K562 (cell line): ENCODE data around the gene ZKSCAN3. TPM values are rescaled to one million over a fixed set of nuclear protein-coding genes. Genes with fewer than 3 reads are reported as not detected.
A peak's percentile ranks its signal among the peaks of the same experiment; 100 is the strongest.

Experiments used
- BDP1 ChIP-seq: IDR thresholded peaks from 3 replicates; pipeline ENCODE4 v1.6.1; 2011; ENCODE audit not compliant: insufficient read length, insufficient read depth
- CREM ChIP-seq: IDR thresholded peaks from 2 replicates; pipeline ENCODE4 v1.6.1; 2014; ENCODE audit warnings: antibody characterized with exemption, low read depth
- DPF2 ChIP-seq: fragments of 450-650 bp; IDR thresholded peaks from 2 replicates; pipeline ENCODE4 v1.6.1; 2016
- ELF2 ChIP-seq: fragments of 250-450 bp; sonication (Bioruptor Pico); IDR thresholded peaks from 2 replicates; pipeline ENCODE4 v1.5.0; 2021; ENCODE audit warnings: mild to moderate bottlenecking
- ELF4 ChIP-seq: fragments of 450-650 bp; formaldehyde crosslinking; IDR thresholded peaks from 2 replicates; pipeline ENCODE4 v1.4.0; 2022; ENCODE audit warnings: missing genetic modification characterization
- FOXA3 ChIP-seq, 2 experiments: fragments of 450-650 bp in 1 of 2; sonication (generic) in 1 of 2; formaldehyde crosslinking; IDR thresholded peaks in 1 of 2; conservative IDR thresholded peaks in 1 of 2; 2 replicates each; pipeline versions ENCODE4 v1.4.0 to v1.8.0; 2020 to 2022; ENCODE audit warnings: mild to moderate bottlenecking in 2 of 2, missing genetic modification reagents in 1 of 2
- KLF13 ChIP-seq: fragments of 450-650 bp; IDR thresholded peaks from 2 replicates; pipeline ENCODE4 v1.6.1; 2016; ENCODE audit warnings: missing genetic modification characterization, low read depth, mild to moderate bottlenecking, missing compliant biosample characterization, moderate library complexity, borderline replicate concordance
- L3MBTL2 ChIP-seq: fragments of 450-650 bp; IDR thresholded peaks from 2 replicates; pipeline ENCODE4 v1.6.1; 2016; ENCODE audit warnings: mild to moderate bottlenecking, moderate library complexity
- LEF1 ChIP-seq: fragments of 450-650 bp; IDR thresholded peaks from 2 replicates; pipeline ENCODE4 v1.6.1; 2016; ENCODE audit warnings: mild to moderate bottlenecking
- MCM7 ChIP-seq, 2 experiments: fragments of 450-650 bp; IDR thresholded peaks; 2 replicates each; pipeline ENCODE4 v1.6.1; 2016 to 2018
- MTF1 ChIP-seq: fragments of 250-450 bp; sonication (Bioruptor Pico); IDR thresholded peaks from 2 replicates; pipeline ENCODE4 v1.9.0; 2021; ENCODE audit warnings: moderate library complexity, mild to moderate bottlenecking, inconsistent platforms, borderline replicate concordance
- NR2C1 ChIP-seq, 2 experiments: fragments of 450-650 bp; IDR thresholded peaks; 2 replicates each; pipeline ENCODE4 v1.6.1; 2017; ENCODE audit warnings: mild to moderate bottlenecking in 2 of 2, antibody characterized with exemption in 1 of 2, inconsistent platforms in 1 of 2, missing compliant biosample characterization in 1 of 2, missing genetic modification characterization in 1 of 2
- RBM22 ChIP-seq: fragments of 200-400 bp; formaldehyde crosslinking; IDR thresholded peaks from 2 replicates; pipeline ENCODE4 v1.6.1; 2018; ENCODE audit warnings: low read length, low read depth; ENCODE audit not compliant: poor library complexity, severe bottlenecking
- SETDB1 ChIP-seq: IDR thresholded peaks from one replicate; pipeline ENCODE4 v1.6.1; 2012; ENCODE audit warnings: low read length, control low read depth, inconsistent platforms
- SMAD4 ChIP-seq: fragments of 250-450 bp; sonication (Bioruptor Pico); conservative IDR thresholded peaks from 2 replicates; pipeline ENCODE4 v1.8.0; 2021; ENCODE audit warnings: inconsistent platforms, mild to moderate bottlenecking, moderate library complexity
- TRIM24 ChIP-seq, 2 experiments: fragments of 450-650 bp; IDR thresholded peaks; 2 replicates each; pipeline ENCODE4 v1.6.1; 2016
- ZNF143 ChIP-seq: sonication (generic); formaldehyde crosslinking; IDR thresholded peaks from 2 replicates; pipeline ENCODE4 v1.9.0; 2022; ENCODE audit warnings: mild to moderate bottlenecking, missing genetic modification reagents
- ZNF764 ChIP-seq: fragments of 250-450 bp; sonication (Bioruptor Pico); IDR thresholded peaks from 2 replicates; pipeline ENCODE4 v1.4.0; 2020; ENCODE audit warnings: low read depth, mild to moderate bottlenecking, moderate library complexity
- polyA plus RNA-seq, 8 experiments: library from polyadenylated mRNA; depleted of rRNA in 4 of 8; stranded (reverse) in 5 of 8; unstranded in 3 of 8; fragments of >200 nt; fragmentation: Nextera tagmentation in 2 of 8; fragmentation: Illumina TruSeq in 1 of 8; extraction: Ambion mirVana in 2 of 8; extraction: Trizol in 1 of 8; gene quantifications; 2 replicates each; pipeline versions ENCODE4 v1.2.1 to v1.2.3, GENCODE V29; 2011 to 2014; ENCODE audit warnings: inconsistent platforms in 1 of 8, missing spikeins in 1 of 8
- total RNA-seq, 7 experiments: library from RNA; depleted of rRNA in 6 of 7; stranded (reverse); fragments of >200 nt in 6 of 7; fragmentation: Illumina TruSeq in 2 of 7; extraction: Trizol in 2 of 7; gene quantifications; 2 replicates each; pipeline versions ENCODE4 v1.2.1 to v1.2.3, GENCODE V29; 2011 to 2021; ENCODE audit warnings: low replicate concordance in 1 of 7
- TF ChIP-seq, protein P1 (sequence below): fragments of 250-450 bp; sonication (Bioruptor Pico); IDR thresholded peaks from 2 replicates; pipeline ENCODE4 v1.4.0; 2020
- TF ChIP-seq, protein P2 (sequence below): fragments of 250-450 bp; sonication (Bioruptor Pico); IDR thresholded peaks from 2 replicates; pipeline ENCODE4 v1.8.0; 2022; ENCODE audit warnings: moderate library complexity, mild to moderate bottlenecking, inconsistent platforms
- TF ChIP-seq, protein P3 (sequence below): sonication (generic); formaldehyde crosslinking; IDR thresholded peaks from 2 replicates; pipeline ENCODE4 v1.4.0; 2020; ENCODE audit warnings: mild to moderate bottlenecking, missing genetic modification reagents

ZKSCAN3 gene
- total and polyA plus RNA-seq, 9 of the 15 experiments (the other 6 are each of a cell fraction or from before 2014, with no cell fraction given) = 3.0 to 12.4 (median 10.2) TPM

DNA sequence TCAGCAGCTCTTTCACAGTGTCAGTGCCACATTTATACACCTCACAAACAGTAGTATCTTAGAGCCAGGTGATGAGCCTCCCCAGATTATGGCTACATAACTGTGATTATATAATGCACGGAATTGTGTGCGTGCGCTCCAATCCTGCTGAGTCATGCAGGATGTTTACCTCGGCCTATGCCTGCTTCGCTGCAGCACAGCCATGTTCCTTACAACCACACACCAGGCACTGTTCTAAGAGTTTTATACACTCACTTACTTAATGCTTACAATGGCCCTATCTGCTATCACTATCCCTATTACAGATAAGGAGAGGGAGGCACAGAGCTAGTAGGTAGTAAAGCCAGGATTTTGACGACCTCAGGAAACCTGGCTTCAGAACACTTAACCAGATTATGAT is 7.3 kb downstream of the ZKSCAN3 start (continued):
- TF ChIP-seq, protein P1, sequence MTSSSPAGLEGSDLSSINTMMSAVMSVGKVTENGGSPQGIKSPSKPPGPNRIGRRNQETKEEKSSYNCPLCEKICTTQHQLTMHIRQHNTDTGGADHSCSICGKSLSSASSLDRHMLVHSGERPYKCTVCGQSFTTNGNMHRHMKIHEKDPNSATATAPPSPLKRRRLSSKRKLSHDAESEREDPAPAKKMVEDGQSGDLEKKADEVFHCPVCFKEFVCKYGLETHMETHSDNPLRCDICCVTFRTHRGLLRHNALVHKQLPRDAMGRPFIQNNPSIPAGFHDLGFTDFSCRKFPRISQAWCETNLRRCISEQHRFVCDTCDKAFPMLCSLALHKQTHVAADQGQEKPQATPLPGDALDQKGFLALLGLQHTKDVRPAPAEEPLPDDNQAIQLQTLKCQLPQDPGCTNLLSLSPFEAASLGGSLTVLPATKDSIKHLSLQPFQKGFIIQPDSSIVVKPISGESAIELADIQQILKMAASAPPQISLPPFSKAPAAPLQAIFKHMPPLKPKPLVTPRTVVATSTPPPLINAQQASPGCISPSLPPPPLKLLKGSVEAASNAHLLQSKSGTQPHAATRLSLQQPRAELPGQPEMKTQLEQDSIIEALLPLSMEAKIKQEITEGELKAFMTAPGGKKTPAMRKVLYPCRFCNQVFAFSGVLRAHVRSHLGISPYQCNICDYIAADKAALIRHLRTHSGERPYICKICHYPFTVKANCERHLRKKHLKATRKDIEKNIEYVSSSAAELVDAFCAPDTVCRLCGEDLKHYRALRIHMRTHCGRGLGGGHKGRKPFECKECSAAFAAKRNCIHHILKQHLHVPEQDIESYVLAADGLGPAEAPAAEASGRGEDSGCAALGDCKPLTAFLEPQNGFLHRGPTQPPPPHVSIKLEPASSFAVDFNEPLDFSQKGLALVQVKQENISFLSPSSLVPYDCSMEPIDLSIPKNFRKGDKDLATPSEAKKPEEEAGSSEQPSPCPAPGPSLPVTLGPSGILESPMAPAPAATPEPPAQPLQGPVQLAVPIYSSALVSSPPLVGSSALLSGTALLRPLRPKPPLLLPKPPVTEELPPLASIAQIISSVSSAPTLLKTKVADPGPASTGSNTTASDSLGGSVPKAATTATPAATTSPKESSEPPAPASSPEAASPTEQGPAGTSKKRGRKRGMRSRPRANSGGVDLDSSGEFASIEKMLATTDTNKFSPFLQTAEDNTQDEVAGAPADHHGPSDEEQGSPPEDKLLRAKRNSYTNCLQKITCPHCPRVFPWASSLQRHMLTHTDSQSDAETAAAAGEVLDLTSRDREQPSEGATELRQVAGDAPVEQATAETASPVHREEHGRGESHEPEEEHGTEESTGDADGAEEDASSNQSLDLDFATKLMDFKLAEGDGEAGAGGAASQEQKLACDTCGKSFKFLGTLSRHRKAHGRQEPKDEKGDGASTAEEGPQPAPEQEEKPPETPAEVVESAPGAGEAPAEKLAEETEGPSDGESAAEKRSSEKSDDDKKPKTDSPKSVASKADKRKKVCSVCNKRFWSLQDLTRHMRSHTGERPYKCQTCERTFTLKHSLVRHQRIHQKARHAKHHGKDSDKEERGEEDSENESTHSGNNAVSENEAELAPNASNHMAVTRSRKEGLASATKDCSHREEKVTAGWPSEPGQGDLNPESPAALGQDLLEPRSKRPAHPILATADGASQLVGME (CRISPR knock-in tag) = no peak
- TF ChIP-seq KLF13 (tag) (0 out of 2 replicates have a peak, but pooled peaks have one; percentile 19), FOXA3 (CRISPR knock-in tag; conservative IDR thresholded peaks at IDR 0.05 in 1 of 2, IDR thresholded peaks at IDR 0.05 in 1 of 2) (0 out of 4 replicates have a peak, but pooled peaks have one; percentile 37 to 57), DPF2 (peak; percentile 70), MTF1 (CRISPR knock-in tag) (no peak), CREM (0 out of 2 replicates have a peak, but pooled peaks have one; percentile 15), SMAD4 (CRISPR knock-in tag) (peak; percentile 74; the same call in 1 of the 2 replicates), ZNF143 (CRISPR knock-in tag) (peak; percentile 0; the same call in 1 of the 2 replicates), ELF2 (CRISPR knock-in tag) (no peak), ELF4 (CRISPR knock-in tag) (no peak), MCM7 (IDR thresholded peaks at IDR 0.05) (no peak), ZNF764 (CRISPR knock-in tag) (no peak), NR2C1 (IDR thresholded peaks at IDR 0.05) (no peak), NR2C1 (tag; IDR thresholded peaks at IDR 0.05) (peak; percentile 70; the same call in 1 of the 2 replicates), SETDB1 (no peak), LEF1 (0 out of 2 replicates have a peak, but pooled peaks have one; percentile 16), TRIM24 (IDR thresholded peaks at IDR 0.05) (peak in 1 of 2 experiments; percentile 80; a peak in 2 of 4 replicates), BDP1 (no peak), RBM22 (no peak), L3MBTL2 (peak; percentile 50; the same call in 1 of the 2 replicates)
- TF ChIP-seq, protein P2, sequence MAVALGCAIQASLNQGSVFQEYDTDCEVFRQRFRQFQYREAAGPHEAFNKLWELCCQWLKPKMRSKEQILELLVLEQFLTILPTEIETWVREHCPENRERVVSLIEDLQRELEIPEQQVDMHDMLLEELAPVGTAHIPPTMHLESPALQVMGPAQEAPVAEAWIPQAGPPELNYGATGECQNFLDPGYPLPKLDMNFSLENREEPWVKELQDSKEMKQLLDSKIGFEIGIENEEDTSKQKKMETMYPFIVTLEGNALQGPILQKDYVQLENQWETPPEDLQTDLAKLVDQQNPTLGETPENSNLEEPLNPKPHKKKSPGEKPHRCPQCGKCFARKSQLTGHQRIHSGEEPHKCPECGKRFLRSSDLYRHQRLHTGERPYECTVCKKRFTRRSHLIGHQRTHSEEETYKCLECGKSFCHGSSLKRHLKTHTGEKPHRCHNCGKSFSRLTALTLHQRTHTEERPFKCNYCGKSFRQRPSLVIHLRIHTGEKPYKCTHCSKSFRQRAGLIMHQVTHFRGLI (CRISPR knock-in tag) = peak; percentile 62; the same call in 1 of the 2 replicates
- TF ChIP-seq, protein P3, sequence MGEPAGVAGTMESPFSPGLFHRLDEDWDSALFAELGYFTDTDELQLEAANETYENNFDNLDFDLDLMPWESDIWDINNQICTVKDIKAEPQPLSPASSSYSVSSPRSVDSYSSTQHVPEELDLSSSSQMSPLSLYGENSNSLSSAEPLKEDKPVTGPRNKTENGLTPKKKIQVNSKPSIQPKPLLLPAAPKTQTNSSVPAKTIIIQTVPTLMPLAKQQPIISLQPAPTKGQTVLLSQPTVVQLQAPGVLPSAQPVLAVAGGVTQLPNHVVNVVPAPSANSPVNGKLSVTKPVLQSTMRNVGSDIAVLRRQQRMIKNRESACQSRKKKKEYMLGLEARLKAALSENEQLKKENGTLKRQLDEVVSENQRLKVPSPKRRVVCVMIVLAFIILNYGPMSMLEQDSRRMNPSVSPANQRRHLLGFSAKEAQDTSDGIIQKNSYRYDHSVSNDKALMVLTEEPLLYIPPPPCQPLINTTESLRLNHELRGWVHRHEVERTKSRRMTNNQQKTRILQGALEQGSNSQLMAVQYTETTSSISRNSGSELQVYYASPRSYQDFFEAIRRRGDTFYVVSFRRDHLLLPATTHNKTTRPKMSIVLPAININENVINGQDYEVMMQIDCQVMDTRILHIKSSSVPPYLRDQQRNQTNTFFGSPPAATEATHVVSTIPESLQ (CRISPR knock-in tag) = no peak
